NAMALWA (cell line): ENCODE measurements around the gene ZNF385D.

ENCODE experiments used
- DNase-seq: peaks from one replicate; pipeline ENCODE4 v3.0.0-alpha.2; 2015; ENCODE audit warnings: low spot score

Gene ZNF385D

GRCh38 chr3:21747966-21748555, 2.9 kb downstream of the ZNF385D start:
- no peak for DNase-seq

- DNase-seq, result no peak
These were observed 3.6 kb downstream of the ZNF385D start for GRCh38 chr3:21747376-21747775.

GRCh38 chr3:21745966-21746365, 5.0 kb downstream of the ZNF385D start:
- DNase-seq, result no peak

DNA sequence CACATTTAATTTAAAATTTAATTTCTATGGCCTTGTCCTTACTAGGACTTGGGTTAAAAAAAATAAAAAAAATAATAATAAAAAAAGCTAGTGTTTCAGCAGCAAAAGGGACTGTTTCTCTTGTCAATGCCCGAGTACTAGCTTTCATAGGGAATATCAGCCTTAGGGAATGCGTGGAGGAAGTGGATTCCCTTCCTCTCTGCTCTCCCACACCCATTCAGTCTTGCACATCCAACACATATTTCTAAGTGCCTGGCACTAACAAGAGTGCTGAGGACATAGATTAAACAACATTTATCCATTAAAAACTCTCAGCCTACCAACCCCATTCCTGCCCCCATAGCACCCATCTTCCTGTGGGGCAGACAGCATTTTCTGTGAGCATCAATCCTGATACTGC, 6.2 kb downstream of the ZNF385D start:
- no peak for DNase-seq

DNA sequence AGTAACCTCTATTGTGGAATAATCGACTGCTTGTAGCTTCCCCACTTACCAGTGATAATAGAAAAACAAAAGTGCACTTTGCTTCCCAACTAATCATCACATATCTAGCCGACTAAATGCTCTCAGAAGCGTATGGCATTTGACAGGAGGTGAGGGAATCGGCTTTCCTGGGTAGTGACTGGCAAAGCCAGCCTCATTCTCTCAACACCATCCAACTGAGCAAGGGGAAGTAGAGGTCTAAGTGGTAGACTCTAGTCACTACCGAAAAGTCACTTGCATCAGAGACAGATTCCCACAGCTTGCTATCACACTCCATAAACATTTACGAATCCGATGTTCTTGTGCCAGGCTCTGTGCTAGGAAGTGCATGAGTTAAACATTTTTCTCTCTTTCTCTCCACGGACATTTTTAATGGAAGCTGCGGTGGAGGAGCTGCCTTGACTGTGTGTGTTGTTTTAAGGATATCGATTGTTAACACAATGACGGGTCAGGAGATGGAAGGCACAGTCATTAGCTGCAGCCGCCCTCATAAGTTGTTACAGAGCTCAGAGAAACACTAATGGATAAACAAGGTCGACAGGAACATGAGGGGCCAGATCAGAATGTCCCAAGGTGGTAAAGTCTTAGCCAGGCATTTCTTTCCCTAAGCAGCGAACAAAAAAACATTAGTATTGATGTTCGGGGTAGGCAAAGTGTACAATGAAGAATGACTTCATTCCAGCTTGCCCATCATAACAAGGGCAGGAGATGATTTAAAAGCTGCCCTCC, 11.9 kb downstream of the ZNF385D start:
- DNase-seq, result no peak

DNA sequence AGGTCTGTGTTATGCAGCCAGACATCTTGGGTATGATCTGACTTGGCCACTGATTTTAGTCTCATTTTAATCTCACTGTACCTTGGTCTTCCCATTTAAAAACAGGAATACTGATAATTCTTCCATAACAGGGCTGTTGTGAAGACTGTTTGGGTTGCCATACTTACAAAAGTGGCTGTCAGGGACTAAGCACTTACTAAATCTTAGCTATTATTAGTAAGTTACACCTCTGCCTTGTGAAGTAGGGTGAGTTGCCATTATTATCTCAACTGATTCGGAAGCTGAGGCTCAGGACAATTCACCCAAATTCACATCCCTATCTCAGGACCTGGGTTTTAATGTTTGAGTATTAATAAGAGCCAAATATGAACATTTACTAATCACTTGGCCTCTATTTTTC, 12.7 kb downstream of the ZNF385D start:
- DNase-seq, result no peak

DNA sequence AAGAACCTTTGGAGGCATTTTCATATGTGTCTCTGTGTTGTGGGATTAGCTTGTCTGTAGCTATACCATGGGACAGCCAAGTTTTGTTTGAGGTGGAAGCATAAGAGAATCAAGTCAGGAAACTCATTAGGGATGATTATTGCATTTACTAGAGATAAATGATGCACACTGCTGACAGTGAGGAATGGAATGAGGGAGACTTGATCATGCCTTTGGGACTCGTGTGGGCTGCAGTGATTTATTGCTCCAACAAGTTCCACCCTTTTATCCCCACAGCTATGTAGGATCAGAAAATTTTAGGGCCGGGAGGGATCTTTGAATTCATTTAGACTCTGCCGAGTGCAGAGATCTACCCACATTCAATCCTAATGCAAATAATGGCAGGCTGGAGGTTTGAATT, 16.3 kb downstream of the ZNF385D start:
- DNase-seq, result no peak

DNA sequence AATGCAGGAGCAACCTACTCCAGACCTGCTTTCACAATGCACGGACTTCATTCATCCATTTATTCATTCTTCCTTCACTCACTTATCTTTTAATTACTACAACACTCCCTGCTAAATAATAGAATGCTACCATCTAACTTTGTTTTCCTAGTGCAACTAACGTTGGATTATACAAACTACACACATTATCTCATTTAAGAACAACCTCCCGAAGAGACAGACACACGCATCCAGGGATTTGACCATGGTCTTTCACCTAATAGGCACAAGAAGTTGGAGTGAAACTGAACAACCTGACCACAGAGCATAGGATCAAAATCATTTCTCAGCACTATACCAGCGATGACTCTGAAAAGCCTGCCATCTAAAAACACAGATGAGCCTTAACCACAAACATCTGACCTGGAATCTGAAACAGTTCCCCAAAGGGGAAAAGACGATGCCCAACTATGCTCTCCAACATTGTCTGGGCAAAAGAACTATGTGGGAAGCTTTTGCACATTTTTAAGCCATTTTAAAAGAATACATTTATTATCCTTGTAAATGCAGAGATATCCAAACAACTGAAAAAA, 21.0 kb downstream of the ZNF385D start:
- no peak for DNase-seq

- DNase-seq, result no peak
These were observed 21.7 kb downstream of the ZNF385D start for GRCh38 chr3:21729331-21729730.

DNA sequence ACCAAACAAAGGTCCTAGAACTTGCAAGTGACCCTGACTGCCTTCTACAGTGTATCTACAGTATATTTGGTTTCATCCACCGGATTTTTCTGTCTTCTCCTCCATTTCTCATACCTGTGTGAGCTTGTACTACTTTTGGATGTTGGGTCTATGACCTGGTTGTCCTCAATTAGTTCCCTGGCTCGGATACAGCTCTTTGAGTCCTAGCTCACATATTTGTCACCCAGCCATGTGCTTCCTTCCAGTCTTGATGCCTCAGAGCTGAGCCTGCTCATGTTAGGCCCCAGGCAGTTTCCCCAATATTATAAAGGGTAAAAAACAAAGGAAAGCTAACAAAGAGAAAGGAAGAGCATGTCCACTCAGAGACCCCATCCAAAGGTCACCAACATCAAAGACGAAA, 28.2 kb downstream of the ZNF385D start:
- DNase-seq, result no peak

- DNase-seq, result no peak
These were observed 28.7 kb downstream of the ZNF385D start for GRCh38 chr3:21722301-21722700.

DNA sequence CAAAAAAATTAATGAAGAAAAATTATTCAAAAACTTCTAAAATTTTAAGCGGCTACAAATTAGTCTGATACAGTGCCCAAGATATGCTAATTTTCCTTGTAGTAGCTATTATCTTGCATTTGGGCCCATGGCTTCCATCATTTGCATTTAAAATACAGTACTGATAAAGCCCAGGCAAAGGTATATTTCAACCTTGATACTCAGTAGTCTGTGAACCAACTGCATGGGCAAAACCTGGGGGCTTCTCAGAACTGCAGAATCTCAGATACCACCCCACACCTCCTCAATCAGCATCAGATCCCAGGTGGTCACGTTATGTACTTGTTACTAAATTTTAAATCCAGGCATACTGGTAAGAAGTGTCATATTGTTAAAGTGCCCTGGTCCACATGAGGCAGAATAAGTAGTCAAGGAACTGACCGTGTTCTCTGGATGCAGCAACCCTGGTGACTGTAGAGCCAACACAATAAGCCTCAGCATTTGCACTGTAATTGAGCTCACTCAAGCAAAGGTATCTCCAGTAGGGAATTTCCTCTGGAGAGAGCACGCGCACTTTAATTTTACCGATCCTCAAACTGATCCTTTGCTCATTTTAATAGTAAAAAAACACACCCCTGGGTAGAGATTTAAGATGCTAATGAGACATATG, 31.9 kb downstream of the ZNF385D start:
- no peak for DNase-seq

DNA sequence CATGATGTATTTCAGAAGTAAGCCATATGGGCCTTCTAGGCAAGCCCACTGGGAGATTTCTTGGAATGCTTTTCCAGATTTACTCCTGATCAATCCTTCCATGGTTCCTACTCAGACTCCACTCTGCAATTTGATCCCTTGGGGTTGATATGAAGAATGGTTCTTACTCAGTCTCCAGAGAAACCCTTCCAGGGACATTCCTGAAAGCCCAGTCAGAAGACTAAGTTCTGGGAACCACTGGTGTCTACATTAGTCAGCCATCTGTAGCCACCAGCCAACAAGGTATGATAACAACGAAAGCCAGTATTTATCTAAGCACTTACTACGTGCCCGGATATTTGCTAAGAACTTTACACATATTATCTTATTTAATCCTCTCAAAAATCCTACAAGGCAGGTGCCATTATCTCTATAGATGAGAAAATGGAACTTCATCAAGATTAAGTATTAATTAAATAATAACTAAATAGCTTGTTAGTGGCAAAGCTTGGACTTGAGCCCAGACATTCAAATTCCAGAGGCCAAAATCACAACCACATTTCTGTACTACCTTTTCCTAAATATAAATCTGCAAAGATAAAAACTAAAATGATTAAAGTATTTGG, 32.7 kb downstream of the ZNF385D start:
- no peak for DNase-seq

GRCh38 chr3:21715662-21716061, 35.3 kb downstream of the ZNF385D start:
- DNase-seq, result no peak

GRCh38 chr3:21705769-21706168, 45.2 kb downstream of the ZNF385D start:
- DNase-seq, result no peak

- no peak for DNase-seq
These were observed 46.2 kb downstream of the ZNF385D start for GRCh38 chr3:21704796-21705195.

DNA sequence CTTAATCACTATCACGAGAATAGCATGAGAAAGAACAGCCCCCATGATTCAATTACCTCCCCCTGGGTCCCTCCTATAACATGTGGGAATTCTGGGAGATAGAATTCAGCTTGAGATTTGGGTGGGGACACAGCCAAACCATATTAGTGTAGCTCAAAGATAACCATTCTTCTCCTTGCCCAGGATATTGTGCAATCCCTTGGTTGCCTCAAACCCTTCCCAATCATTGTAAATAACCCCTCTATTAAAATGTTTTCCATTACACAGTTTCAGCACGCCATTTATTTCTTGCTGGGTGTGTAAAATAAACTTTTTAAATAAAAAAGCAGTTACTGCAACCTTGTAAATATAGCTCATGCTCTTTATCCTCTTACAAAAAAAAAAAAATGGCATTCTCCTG, 47.7 kb downstream of the ZNF385D start:
- DNase-seq, result no peak

- no peak for DNase-seq
These were observed 53.3 kb downstream of the ZNF385D start for GRCh38 chr3:21697707-21698106.

DNA sequence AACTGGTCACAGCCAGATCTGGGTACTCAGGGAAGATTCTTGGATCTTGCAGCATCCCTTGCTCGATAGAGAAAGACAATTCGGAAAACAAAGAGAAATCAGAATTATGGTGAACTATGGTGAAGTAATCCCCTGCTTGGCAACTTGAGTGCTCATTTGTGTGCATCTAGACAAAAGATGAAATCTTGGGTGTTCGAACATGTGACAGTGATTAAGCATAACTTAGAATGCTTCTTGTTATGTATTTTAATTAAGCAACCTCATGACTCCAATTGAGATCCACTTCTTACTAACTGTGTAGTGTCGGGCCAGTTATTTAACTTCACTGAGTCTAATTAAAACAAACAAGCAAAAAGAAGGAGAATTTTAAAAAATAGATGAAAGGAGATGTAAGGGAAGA, 56.5 kb downstream of the ZNF385D start:
- no peak for DNase-seq

- DNase-seq, result no peak
These were observed 60.0 kb downstream of the ZNF385D start for GRCh38 chr3:21691036-21691435.

- DNase-seq, result no peak
These were observed 68.8 kb downstream of the ZNF385D start for GRCh38 chr3:21682206-21682605.

DNA sequence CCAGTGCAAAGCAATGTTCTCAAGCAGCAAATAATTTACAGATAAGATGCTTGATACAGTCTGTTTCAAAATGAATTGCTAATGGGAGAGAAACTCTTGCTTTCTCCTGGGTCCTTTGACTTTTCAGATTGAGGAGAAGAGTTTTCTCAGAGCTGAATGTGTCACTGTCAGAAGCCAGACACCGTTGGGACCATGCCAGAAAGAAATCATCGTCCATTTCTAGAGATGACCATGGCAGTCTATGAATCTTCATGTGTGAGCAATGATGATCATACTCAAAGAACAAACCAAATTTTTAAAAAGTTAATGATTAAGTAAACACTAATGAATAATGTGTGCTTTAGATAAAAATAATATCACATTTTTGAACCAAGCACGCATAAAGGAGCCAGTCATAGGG, 77.6 kb downstream of the ZNF385D start:
- no peak for DNase-seq

- DNase-seq, result no peak
These were observed 78.7 kb downstream of the ZNF385D start for GRCh38 chr3:21672303-21672702.
